ENCODE data around the gene GPR39. TPM values are rescaled to one million over a fixed set of nuclear protein-coding genes. Genes with fewer than 3 reads are reported as not detected.
A peak's percentile ranks its signal among the peaks of the same experiment; 100 is the strongest.

GPR39 gene
- total RNA-seq, 1 donor = 3.6 TPM

- peak; percentile 23 for DNase-seq (ENCODE audit: insufficient read length, low spot score, missing footprints)
- Histone ChIP-seq H3K4me1 (ENCODE audit: insufficient read depth, low read length) (no peaks in the 10 kb centered on the region), H3K9me3 (ENCODE audit: low read depth, low read length) (no peaks in the 10 kb centered on the region), H3K4me2 (ENCODE audit: insufficient read depth, low read length) (no peak overlapping the region), H3K36me3 (ENCODE audit: insufficient read depth, low read length) (no peaks in the 10 kb centered on the region), H4K20me1 (ENCODE audit: insufficient read depth, low read length) (no peaks in the 10 kb centered on the region), H2AFZ (ENCODE audit: low read length) (no peak overlapping the region), H3K27ac (ENCODE audit: low read depth, low read length) (no peak overlapping the region), H3K4me3 (ENCODE audit: insufficient read depth, low read length) (no peak overlapping the region), H3K79me2 (ENCODE audit: insufficient read depth, low read length) (no peaks in the 10 kb centered on the region), H3K27me3 (ENCODE audit: insufficient read depth, low read length) (no peaks in the 10 kb centered on the region)
- no peak for TF ChIP-seq CTCF (IDR thresholded peaks at IDR 0.05; ENCODE audit: extremely low read depth, low read depth, low read length)
These were observed 133.5 kb downstream of the GPR39 start for GRCh38 chr2:132549935-132550670.

DNA sequence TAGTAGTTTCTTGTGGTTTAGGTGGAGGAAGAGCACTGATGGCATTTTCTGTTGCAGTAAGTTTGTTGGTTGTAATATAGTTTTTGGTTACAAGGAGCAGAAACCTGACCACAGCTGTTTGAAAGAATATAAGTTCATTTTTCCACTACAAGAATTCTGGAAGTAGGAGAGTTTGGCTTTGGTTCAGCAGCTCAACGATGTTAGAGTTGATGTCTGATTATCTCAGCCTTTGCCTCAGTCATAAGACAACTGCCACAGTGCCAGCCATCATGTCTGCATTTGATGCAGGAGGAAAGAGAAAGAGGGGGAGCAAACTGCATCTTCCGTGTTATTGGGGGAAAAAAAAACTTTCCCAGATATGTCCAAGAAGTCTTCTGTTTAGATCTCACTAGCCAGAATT, 134.3 kb downstream of the GPR39 start:
- Histone ChIP-seq H3K4me2 (ENCODE audit: insufficient read depth, low read length) (no peak overlapping the region), H3K36me3 (ENCODE audit: insufficient read depth, low read length) (no peaks in the 10 kb centered on the region)
- no peak for DNase-seq (ENCODE audit: insufficient read length, low spot score, missing footprints)

DNA sequence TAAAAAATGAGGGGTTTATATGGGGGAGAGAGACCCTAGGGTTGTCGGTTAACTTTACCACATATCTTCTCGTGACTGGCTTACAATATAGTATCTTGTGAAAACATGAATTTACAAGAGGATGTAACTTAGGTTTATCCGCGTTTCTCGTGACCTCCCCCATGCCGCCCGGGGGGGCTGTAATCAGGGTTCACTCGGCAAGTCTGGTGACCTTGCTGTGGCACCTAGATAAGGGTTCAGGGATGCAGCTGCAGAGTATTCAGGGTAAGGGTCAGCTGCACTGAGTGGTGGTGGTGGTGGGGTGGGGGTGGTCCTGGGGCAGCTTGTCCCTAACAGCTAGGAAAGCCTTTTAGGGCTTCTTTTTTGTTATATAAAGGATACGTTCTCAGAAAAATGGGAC, 141.1 kb downstream of the GPR39 start:
- no peaks in the 10 kb centered on the region for H4K20me1 ChIP-seq (ENCODE audit: insufficient read depth, low read length)
- no peak overlapping the region for H3K4me2 ChIP-seq (ENCODE audit: insufficient read depth, low read length)
- H3K27ac ChIP-seq (ENCODE audit: low read depth, low read length) = no peak overlapping the region
- no peaks in the 10 kb centered on the region for H3K9me3 ChIP-seq (ENCODE audit: low read depth, low read length)
- H3K36me3 ChIP-seq (ENCODE audit: insufficient read depth, low read length) = no peaks in the 10 kb centered on the region
- no peak overlapping the region for H2AFZ ChIP-seq (ENCODE audit: low read length)
- DNase-seq (ENCODE audit: insufficient read length, low spot score, missing footprints) = no peak
- H3K79me2 ChIP-seq (ENCODE audit: insufficient read depth, low read length) = no peaks in the 10 kb centered on the region
- no peak overlapping the region for H3K4me3 ChIP-seq (ENCODE audit: insufficient read depth, low read length)
- H3K27me3 ChIP-seq (ENCODE audit: insufficient read depth, low read length) = no peaks in the 10 kb centered on the region
- no peaks in the 10 kb centered on the region for H3K4me1 ChIP-seq (ENCODE audit: insufficient read depth, low read length)
- TF ChIP-seq CTCF (IDR thresholded peaks at IDR 0.05; ENCODE audit: extremely low read depth, low read depth, low read length) = no peak

More for the DNA sequence above, 134.3 kb downstream of the GPR39 start:
- Histone ChIP-seq H2AFZ (ENCODE audit: low read length) (no peak overlapping the region), H3K27ac (ENCODE audit: low read depth, low read length) (no peak overlapping the region), H4K20me1 (ENCODE audit: insufficient read depth, low read length) (no peaks in the 10 kb centered on the region), H3K27me3 (ENCODE audit: insufficient read depth, low read length) (no peaks in the 10 kb centered on the region), H3K4me3 (ENCODE audit: insufficient read depth, low read length) (no peak overlapping the region), H3K9me3 (ENCODE audit: low read depth, low read length) (no peaks in the 10 kb centered on the region), H3K79me2 (ENCODE audit: insufficient read depth, low read length) (no peaks in the 10 kb centered on the region), H3K4me1 (ENCODE audit: insufficient read depth, low read length) (no peaks in the 10 kb centered on the region)
- no peak for TF ChIP-seq CTCF (IDR thresholded peaks at IDR 0.05; ENCODE audit: extremely low read depth, low read depth, low read length)

DNA sequence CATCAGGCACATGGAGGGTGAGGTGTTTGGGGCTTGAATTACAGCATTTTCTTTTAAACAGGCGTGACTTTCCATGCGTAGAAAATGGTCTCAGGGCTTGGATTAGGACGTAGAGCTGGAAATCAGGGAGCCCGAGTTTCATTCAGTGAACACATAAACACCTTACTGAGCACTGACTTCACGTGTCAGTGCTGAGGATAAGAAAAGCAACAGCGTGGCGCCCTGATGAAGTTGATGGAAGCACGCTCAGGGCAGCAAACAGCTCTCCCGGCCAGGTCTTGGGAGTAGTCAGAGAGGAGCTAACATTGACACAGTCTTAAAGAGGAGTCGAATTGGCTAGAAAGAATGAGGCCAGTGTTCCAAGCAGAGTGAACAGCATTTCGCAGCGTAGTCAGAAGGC, 142.7 kb downstream of the GPR39 start:
- H3K27me3 ChIP-seq (ENCODE audit: insufficient read depth, low read length) = no peaks in the 10 kb centered on the region
- H3K36me3 ChIP-seq (ENCODE audit: insufficient read depth, low read length) = no peaks in the 10 kb centered on the region
- no peaks in the 10 kb centered on the region for H3K4me1 ChIP-seq (ENCODE audit: insufficient read depth, low read length)
- H3K4me3 ChIP-seq (ENCODE audit: insufficient read depth, low read length) = no peak overlapping the region
- H4K20me1 ChIP-seq (ENCODE audit: insufficient read depth, low read length) = no peaks in the 10 kb centered on the region
- H3K9me3 ChIP-seq (ENCODE audit: low read depth, low read length) = no peaks in the 10 kb centered on the region
- H2AFZ ChIP-seq (ENCODE audit: low read length) = no peak overlapping the region
- H3K27ac ChIP-seq (ENCODE audit: low read depth, low read length) = no peak overlapping the region
- H3K4me2 ChIP-seq (ENCODE audit: insufficient read depth, low read length) = no peak overlapping the region
- no peaks in the 10 kb centered on the region for H3K79me2 ChIP-seq (ENCODE audit: insufficient read depth, low read length)
- TF ChIP-seq CTCF (IDR thresholded peaks at IDR 0.05; ENCODE audit: extremely low read depth, low read depth, low read length) = no peak
- peak; percentile 71 for DNase-seq (ENCODE audit: insufficient read length, low spot score, missing footprints)
